Dermis microvascular lymphatic vessel endothelial cell (primary cell): ENCODE results near the gene AGRN. TPM values are rescaled to one million over a fixed set of nuclear protein-coding genes. Genes with fewer than 3 reads are reported as not detected.
"Not testable (repeated sequence)": the region's sequence is repeated elsewhere in the genome, so short reads cannot be mapped to it uniquely, and the experiment has no call there.

Experiments
- DNase-seq, 2 donors: peaks; one replicate each; pipeline versions ENCODE4 v3.0.0 to v3.0.0-alpha.2; 2010; ENCODE audit warnings: low read depth in 2 of 2
- total RNA-seq: library from RNA; depleted of rRNA; stranded (reverse); fragments of >200 nt; gene quantifications from 2 replicates; pipeline ENCODE4 v1.2.1, GENCODE V29; 2014

Gene AGRN
- total RNA-seq, 1 donor from 2014 or later = 49.3 TPM

GRCh38 chr1:1019122-1019999, 559 bp upstream of the AGRN start:
- peak in 1 of 2 donors; percentile 85 for DNase-seq

GRCh38 chr1:1020415-1021009, 592 bp downstream of the AGRN start:
- DNase-seq = no peak

DNA sequence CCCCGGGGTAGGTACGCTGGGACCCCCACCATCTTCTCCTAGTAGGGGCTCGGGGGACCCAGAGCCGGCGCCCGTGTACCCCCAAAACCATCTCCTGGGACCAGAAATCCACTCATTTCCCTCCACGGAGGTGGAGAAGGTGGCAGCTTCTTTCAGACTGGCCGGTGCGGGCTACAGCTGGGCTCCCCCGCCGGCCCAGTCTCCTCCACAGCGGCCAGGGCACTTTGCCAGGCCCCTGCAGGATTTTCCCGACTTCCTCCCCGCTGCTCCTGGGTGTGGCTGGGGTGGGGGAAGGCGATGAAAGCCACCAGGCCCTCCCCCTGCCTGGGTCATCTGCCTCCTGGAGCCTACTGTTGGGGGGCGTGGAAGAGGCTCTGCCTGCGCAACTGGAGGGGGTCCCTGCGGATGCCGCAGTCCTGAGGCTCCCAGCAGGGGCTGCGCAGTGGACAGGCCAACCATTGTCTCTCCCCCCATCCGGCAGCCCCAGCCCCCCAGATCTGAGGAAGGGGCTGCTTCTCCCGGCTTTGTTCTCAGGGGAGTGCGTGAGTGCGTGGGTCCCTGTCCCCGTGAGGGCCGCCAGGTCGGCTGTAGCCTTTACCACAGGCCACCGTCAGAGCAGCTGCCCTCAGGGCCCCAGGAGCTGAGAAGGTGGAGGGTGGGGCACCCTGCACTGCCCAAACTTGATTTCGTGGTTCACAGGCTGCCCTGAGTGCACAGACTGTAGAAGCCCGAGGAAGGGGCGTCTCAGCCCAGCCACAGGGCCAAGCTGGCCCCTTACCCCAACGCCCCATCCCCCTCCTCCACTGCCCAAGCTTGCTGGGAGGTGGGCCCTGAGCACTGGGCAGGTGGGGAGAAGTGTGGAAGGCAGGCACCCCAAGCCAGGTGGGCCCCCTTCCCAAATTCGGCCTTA, 1.3 kb downstream of the AGRN start:
- DNase-seq = peak in 1 of 2 donors; percentile 70

GRCh38 chr1:1021920-1022259, 2.0 kb downstream of the AGRN start:
- peak in 1 of 2 donors; percentile 48 for DNase-seq

DNA sequence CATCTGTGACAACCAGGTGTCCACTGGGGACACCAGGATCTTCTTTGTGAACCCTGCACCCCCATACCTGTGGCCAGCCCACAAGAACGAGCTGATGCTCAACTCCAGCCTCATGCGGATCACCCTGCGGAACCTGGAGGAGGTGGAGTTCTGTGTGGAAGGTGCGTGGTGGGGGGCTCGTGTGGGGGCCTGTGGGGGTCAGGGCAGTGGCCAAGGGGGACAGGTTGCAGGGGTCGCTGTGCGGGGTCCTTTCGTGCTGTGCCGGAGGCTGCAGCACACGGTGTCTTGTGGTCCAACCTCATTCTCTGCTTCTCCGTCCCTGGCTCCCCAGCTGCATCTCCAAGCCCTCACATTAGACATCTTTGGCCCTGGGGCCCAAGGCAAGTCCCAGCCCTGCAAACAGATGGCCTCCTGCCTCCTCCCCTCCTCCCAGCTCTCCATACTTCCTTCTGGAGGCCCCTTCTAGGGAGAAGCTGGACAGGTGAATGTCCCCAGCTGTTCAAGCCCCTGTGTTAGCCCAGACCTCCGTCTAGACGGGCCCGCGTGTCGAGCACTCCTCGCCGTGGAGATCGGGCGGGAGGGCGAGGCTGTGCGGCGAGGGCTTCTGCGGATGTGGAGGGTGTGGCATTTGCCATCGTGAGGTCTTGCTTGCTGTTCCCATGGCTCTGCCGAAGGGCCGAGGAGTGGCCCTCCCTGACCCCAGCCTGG, 2.5 kb downstream of the AGRN start:
- DNase-seq = no peak

DNA sequence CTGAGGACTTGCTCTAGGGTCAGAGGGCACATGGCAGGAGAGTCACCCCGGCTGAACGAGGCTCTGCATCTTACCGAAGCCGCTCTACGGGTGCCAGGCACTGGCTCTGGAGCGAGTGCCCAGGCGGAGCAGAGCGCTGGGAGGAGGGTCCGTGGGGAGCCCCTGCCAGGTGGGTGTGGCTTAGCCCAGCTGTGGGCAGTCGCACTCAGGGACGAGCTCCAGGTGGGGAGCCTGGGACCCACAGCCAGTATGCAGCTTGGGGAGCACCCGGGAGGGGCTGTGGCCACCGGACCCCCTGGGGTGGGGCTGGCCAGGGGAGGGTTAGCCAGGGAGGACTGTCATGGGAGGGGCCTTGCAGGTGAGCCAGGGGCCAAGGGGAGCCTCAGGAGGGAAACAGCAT, 3.8 kb downstream of the AGRN start:
- DNase-seq = no peak

GRCh38 chr1:1024149-1024770, 4.3 kb downstream of the AGRN start:
- DNase-seq = no peak

DNA sequence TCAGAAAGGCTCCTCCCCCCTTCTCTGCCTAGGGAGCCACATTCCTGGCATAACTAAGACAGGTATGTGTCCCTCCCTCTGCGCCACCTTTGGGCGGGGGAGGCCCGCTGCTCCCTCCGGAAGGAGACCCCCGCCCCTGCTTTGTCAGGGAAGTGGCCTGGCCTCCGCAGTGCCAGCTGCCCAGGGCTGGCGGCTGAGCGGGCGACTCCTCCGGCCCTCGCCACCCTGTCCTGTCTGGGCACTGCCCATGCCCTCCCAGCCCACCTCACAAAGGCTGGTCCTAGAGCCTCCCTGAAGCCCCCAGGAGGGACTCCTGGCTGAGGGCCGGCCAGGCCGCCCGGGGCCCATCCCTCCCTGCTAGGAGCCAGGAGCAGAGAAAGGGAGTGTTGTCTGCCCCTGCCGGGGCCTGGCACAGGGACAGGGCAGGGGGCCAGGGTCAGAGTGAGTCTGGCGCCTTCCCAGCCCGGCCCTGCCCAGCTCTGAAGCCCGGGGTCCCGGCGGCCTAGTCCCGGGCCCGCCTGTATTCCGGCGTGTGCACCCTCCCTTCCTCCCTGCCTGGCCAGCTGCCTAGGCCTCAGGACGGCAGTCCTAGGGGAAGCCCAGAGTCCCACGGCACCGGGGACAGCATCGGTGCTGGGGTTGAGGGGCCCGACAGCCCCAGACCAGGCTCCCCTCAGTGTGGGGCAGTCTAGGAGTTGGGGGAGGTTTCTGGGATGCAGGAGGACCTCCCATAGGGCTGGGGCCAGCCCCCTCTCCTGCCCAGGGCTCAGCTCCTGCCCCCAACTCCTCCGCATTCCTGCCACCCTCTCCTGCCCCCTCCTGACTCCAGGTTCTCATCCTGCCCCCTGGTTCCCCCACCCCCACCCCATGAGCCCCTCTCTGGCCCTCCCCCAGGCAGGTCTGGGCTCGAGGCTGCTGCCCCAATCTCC, 5.1 kb downstream of the AGRN start:
- DNase-seq = peak in 1 of 2 donors; percentile 41

DNA sequence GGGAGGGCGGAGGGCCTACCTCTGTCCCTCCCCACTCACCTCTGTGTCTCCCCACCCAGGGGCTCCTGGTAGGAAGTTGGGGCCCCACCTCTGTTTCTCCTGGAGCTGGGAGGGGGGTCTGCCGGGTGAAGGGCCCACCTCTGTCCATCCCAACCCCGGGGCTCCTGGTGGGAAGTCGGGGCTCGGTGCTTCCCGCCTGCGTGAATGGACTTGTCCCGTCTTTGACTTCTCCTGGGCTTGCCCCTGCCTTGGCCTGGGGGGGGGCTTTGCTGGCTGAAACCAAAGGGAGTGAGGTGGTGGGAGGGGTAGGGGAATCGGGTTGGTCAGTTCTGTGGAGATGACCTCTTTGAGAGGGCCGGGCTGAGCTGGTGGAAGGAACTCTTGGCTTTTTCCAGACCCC, 5.8 kb downstream of the AGRN start:
- DNase-seq = no peak

DNA sequence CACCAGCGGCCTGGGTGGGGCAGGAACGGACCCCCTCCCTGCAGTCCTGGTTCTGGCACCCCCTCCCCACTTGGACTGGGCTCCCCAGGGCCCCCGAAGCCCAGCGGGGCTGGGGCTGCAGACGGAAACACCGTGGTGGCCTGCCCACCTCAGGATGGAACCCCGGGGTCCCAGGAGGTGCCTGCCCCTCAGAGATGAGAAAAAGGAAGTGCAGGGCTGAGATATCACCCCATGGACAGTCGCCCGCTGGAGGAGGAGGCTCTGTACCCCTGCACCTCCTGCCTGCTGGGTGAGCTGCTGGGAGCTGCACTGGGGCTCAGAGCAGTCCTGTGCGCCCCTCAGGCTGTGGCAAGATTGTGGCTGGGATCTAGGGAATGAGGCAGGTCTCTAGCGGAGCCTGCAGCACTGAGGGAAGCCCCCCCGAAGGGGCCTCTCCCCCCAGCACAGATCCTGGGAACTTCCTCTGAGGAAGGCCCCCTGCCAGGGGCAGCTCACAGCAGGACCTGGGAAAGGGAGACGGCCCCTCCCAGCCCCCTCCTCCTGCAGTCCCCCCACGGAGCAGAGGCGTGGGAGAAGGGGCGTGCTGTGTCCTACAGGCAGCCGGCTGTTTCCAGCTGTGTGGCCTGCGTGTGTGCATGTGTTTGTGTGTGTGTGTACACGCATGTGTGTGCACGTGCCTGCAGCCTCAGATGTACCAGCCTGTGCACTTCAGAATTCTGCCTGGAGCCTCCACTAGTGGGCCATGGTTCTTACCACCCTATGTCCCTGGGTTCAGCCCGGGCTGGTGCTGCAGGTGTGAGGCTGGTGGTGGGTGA, 6.9 kb downstream of the AGRN start:
- no peak for DNase-seq

DNA sequence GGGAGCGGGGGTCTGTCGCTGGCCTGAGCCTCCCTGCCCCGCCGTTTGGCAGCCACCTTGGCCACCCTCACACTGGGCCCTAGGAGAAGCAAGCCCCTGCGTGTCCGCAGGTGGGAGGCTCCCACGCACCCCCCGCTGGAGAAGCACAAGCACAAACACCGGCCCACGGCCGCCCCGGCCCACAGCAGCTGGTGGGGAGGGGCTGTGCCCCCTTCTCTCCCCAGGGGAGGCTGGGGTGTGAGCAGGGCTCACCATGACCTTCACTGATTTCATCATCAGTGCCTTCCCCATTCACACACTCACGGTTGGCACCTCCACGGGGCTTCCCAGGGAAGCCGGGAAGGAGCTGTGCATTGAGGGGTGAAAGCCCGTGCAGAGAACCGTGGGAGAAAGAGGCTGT, 7.9 kb downstream of the AGRN start:
- DNase-seq = no peak

DNA sequence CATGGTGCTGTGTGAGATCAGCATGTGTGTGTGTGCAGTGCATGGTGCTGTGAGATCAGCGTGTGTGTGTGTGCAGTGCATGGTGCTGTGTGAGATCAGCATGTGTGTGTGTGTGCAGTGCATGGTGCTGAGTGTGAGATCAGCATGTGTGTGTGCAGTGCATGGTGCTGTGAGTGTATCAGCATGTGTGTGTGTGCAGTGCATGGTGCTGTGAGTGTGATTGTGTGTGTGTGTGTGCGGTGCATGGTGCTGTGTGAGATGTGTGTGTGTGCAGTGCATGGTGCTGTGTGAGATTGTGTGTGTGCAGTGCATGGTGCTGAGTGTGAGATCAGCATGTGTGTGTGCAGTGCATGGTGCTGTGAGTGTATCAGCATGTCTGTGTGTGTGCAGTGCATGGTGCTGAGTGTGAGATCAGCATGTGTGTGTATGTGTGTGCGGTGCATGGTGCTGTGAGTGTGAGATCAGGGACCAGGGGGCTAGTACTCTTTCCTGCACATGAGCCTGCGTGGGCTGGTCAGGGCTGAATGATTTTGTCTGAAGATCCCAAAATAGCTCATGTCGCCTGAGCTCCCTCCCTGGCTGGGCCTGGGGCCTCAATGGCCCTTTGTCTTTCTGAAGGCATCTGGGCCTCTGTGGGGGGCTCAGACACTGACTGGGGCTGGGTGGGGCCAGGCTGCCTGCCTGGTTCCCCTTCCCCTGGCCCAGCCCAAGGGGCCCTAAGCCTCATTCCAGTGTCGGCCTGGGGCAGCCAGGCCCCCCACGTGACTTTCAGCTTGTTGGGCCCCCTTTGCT, 11.1 kb downstream of the AGRN start:
- DNase-seq = not testable (repeated sequence)

- no peak for DNase-seq
Measured at GRCh38 chr1:1031659-1032235, 11.8 kb downstream of the AGRN start.

DNA sequence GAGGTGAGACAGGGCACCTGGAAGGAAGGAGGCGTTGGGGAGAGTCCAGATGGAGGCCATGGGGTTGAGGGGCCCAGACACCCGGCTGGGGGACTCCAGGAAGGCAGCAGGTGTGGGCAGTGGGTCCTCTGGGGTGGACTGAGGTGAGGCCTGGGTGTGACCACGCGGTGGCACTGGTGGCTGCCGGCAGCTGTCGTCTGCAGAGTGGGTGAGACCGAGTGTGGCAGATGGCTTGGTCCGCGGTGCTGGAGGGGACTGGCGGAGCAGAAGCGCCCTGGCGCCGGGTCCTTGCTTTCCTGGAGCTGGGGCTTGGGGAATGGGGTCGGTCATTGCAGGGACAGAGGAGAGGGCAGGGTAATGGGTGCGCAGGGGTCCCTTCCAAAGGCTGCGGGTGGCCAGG, 12.5 kb downstream of the AGRN start:
- no peak for DNase-seq

DNA sequence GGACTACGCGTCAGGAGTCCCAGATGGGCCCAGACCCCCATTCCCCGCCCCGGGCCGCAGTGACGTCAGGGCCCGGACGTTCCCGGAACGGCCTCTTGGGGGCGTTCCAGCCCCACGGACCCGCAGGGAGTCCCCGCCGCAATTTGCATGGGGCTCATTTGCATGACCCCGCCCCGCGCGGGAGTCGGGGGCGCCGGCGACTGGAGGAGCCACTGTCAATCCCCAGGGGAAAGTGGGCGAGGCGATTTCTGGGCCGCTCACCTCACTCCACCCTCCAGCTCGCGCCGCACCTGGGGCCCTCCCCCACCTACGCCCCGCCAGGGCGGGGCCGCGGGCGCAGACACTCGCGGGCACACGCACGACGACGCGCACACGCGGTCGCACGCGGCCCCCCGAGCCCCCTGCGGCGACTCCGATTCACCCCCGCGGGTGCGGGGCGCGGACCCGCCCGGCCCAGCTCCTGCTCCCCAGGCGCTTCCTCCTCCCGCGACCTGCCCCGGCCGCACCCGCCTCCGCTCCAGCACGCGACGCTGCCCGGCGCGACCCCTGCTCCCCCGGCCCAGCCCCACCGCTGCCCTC, 13.2 kb downstream of the AGRN start:
- peak in 1 of 2 donors; percentile 85 for DNase-seq

- no peak for DNase-seq
Measured at GRCh38 chr1:1033731-1034438, 14.0 kb downstream of the AGRN start.

DNA sequence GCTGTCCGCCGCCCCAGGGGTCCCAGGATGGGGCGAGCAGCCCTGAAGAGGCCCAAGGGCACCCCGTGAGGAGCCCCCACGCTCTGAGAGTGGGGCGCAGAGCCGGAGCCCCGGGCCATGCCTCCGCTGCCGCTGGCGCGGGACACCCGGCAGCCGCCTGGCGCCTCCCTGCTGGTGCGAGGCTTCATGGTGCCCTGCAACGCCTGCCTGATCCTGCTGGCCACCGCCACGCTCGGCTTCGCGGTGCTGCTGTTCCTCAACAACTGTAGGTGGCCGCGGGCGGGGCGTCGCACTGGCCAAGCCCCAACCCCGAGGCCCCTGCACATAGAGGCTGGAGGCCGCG, 14.5 kb downstream of the AGRN start:
- DNase-seq = no peak
